Measurements from ENCODE around the gene CENPE.
A peak's percentile ranks its signal among the peaks of the same experiment; 100 is the strongest.
"Not testable (repeated sequence)": the region's sequence is repeated elsewhere in the genome, so short reads cannot be mapped to it uniquely, and the experiment has no call there.

The CENPE gene, protein sequence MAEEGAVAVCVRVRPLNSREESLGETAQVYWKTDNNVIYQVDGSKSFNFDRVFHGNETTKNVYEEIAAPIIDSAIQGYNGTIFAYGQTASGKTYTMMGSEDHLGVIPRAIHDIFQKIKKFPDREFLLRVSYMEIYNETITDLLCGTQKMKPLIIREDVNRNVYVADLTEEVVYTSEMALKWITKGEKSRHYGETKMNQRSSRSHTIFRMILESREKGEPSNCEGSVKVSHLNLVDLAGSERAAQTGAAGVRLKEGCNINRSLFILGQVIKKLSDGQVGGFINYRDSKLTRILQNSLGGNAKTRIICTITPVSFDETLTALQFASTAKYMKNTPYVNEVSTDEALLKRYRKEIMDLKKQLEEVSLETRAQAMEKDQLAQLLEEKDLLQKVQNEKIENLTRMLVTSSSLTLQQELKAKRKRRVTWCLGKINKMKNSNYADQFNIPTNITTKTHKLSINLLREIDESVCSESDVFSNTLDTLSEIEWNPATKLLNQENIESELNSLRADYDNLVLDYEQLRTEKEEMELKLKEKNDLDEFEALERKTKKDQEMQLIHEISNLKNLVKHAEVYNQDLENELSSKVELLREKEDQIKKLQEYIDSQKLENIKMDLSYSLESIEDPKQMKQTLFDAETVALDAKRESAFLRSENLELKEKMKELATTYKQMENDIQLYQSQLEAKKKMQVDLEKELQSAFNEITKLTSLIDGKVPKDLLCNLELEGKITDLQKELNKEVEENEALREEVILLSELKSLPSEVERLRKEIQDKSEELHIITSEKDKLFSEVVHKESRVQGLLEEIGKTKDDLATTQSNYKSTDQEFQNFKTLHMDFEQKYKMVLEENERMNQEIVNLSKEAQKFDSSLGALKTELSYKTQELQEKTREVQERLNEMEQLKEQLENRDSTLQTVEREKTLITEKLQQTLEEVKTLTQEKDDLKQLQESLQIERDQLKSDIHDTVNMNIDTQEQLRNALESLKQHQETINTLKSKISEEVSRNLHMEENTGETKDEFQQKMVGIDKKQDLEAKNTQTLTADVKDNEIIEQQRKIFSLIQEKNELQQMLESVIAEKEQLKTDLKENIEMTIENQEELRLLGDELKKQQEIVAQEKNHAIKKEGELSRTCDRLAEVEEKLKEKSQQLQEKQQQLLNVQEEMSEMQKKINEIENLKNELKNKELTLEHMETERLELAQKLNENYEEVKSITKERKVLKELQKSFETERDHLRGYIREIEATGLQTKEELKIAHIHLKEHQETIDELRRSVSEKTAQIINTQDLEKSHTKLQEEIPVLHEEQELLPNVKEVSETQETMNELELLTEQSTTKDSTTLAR (N-terminal part only)

DNA sequence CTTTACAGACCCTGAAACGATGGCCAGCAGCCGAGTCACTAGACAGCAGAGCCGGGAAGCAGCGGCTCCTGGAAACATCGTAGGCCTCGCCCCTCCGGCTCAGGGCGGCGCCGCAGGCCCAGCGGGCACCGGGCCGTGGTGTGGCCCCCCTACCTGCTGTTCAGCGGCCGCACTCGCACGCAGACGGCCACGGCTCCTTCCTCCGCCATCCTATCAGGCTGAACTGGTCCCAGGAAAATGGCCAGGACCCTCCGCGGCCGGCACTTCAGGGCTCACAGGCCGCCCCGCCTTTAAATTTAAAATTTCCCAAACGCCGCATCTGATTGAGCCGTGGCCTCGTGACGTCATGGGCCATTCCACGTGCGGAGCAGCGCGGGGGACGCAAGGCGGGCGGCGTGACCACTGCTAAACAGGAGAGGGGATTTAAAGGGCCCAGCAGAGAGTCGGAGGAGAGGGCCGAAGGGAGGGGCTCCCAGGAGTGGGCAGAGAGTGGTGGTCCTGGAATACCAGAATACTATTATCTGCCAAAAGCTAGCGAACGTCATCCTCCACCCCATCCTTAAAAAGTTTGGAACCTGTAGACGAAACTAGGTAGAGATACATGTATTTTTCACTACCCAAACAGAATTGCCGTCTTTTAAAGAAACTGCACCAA, at the start of gene CENPE:
Gene CENPE (minus strand): TSS at position 233 of the 655 bp plus-strand sequence. CDS start 24 bp downstream, at position 209.
- peak; percentile 77 for DNase-seq (ENCODE audit: low read depth)

DNA sequence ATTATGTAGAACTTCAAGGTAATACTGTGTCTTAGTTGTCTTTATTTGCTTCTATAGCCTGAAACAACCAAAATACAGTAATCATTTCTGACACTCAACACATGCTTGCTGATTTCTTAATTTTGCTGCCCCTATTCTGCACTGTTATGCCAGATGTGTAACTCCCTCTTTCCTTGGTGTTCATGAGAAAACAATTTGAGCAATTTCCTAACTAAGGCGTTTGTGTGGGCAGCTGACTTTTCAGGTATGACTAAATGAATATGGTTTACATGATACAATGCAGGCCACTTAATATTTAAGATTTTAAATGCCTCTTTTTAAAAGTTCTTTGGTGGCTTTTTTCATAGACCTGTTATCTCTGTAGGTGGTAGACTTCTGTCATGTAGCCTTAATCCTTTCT, 46.1 kb upstream of the CENPE start:
- no peak for DNase-seq (ENCODE audit: low read depth)

GRCh38 chr4:103230938-103231337, 32.8 kb upstream of the CENPE start:
- not testable (repeated sequence) for DNase-seq (ENCODE audit: low read depth)

DNA sequence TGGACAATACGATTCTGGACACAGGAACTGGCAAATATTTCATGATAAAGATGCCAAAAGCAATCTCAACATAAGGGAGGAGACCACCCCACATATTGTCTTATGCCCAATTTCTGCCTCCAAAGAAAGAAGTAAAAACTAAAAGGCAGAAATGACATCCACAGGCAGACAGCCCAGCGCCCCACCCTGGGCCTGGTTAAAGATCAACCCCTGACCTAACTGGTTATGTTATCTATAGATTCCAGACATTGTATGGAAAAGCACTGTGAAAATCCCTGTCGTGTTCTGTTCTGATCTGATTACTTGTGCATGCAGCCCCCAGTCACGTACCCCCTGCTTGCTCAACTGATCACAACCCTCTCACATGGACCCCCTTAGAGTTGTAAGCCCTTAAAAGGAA, 25.4 kb upstream of the CENPE start:
- DNase-seq (ENCODE audit: low read depth): not testable (repeated sequence)

GRCh38 chr4:103207673-103208072, 9.5 kb upstream of the CENPE start:
- DNase-seq (ENCODE audit: low read depth): no peak

DNA sequence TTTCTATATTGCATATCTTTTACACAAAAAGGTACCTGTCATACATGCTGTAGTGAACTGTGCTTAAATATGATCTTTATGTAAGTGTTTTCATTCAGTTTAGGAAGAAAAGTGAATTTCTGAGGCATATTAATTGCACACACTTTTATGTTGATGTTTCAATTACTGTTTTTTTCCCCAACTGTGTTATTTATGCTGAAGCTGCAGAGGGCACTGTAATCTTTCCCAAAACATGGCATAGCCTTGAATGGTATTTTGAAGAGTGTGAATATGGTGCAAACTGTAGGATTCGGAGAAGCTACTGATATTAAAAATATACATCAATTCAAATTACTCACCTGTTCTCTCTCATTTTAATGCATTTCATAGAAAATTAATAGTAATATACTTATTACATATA, 6.0 kb upstream of the CENPE start:
- DNase-seq (ENCODE audit: low read depth): no peak

DNA sequence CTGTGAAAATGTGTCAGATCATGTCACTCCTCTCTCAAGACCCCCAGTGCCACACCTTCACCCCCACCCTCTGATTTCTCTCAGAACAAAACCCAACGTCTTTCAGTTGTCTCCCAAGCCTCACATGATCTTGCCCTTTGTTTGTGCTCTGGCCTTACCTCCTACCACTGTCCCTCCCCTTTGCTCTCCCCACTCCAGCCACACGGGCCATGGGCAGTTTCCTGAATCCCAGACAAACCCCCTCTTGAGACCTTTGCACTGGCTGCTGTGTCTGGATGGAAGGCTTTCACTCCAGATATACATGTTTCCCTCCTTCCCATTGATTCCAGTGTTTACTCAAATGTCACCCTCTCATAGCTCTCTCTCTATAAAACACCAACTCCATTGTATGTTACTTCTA, 3.6 kb upstream of the CENPE start:
- DNase-seq (ENCODE audit: low read depth): no peak

DNA sequence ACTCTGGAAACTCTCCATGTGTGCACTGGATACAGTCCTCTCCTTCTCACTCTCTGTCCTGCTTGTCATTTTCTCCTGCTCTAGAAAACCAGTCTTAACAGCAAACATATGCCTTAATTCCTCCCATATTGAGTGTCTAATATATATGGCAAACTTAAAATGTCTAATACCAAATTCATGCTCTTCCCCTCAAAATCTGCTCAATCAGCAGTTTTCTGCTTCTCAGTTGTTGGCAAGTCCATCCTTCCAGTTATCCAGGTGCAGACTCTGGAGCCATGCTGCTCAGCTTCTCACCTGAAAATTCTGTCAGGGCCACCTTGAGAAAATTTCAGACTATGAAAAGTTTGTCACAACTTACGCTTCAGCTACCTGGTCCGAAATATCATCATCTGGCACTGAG, 3.1 kb upstream of the CENPE start:
- no peak for DNase-seq (ENCODE audit: low read depth)

GRCh38 chr4:103199009-103199408, 866 bp upstream of the CENPE start:
- DNase-seq (ENCODE audit: low read depth): no peak

DNA sequence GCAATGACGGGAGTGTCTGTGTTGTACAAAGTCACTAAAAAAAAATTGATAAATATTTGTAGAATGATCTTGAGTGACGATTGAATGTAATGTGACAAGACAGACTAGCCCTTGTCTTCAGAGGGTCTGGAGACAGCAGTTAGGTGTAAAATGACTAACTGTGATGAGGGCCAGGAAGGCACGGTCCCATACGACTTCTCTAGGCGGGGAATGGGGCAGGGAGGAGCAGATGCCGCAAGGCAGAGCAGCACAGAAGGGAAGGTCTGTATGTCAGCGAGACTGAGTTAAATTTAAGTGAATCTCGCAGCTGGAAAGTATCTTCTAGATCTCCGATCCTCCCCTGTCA, 405 bp downstream of the CENPE start:
- no peak for DNase-seq (ENCODE audit: low read depth)

GRCh38 chr4:103193457-103193856, 4.7 kb downstream of the CENPE start:
- DNase-seq (ENCODE audit: low read depth): no peak

- DNase-seq (ENCODE audit: low read depth): no peak
Observed at GRCh38 chr4:103171006-103171405, 27.1 kb downstream of the CENPE start.

DNA sequence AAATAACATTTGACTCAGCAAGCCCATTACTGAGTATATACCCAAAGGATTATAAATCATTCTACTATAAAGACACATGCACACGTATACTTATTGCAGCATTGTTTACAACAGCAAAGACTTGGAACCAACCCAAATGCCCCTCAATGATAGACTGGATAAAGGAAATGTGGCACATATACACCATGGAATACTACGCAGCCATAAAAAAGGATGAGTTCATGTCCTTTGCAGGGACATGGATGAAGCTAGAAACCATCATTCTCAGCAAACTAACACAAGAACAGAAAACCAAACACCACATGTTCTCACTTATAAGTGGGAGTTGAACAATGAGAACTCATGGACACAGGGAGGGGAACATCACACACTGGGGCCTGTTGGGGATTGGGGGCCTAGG, 28.4 kb downstream of the CENPE start:
- not testable (repeated sequence) for DNase-seq (ENCODE audit: low read depth)

DNA sequence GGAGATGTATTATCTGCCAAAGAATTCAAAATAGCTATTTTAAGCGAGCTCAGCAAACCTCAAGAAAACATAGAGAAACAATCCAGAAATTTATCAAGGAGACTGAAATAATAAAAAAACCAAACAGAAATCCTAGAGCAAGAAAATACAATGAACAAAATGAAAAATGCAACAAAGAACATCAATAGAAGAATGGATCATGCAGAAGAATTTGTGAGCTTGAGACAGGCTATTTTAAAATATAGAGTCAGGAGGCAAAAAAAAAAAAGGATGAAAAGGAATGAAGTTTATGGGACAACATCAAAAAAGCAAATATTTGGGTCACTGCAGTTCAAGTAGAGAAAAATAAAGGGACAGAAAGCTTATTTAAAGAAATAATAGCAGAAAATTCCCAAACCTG, 29.1 kb downstream of the CENPE start:
- no peak for DNase-seq (ENCODE audit: low read depth)

DNA sequence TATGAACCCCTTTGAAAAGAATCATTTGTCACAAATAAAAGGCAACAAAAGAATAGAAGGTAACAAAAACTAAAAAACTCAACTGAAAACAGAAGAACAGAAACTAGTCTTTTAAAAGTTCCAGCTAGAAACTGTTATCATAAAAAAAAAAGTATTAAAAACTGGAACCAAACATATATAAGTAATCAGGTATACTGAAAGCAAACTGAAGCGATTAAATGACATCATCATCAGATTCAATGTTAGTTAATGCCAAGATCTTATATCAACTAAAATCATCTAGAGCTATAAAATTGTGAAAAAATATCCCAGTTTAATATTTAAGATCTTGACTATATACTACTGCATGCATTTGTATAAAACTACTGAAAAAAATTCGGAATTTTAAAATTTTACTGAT, 36.0 kb downstream of the CENPE start:
- DNase-seq (ENCODE audit: low read depth): no peak

DNA sequence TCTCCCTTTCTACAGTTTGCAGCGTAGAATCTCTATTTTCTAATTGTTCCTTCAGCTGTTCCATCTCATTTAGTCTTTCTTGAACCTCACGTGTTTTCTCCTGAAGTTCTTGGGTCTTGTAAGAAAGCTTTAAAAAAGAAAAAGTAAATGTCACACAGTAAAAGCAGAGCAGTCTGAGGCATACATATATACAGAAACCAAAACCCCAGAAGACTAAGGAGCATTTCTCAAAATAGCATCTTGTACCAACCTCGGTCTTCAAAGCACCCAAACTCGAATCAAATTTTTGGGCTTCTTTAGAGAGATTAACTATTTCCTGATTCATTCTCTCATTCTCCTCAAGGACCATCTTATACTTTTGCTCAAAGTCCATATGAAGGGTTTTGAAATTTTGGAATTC, 39.4 kb downstream of the CENPE start:
- no peak for DNase-seq (ENCODE audit: low read depth)

GRCh38 chr4:103156106-103156505, 42.0 kb downstream of the CENPE start:
- DNase-seq (ENCODE audit: low read depth): no peak

- DNase-seq (ENCODE audit: low read depth): no peak
Observed at GRCh38 chr4:103152381-103152780, 45.8 kb downstream of the CENPE start.

- DNase-seq (ENCODE audit: low read depth): peak; percentile 8
Observed at GRCh38 chr4:103150677-103151076, 47.5 kb downstream of the CENPE start.

GRCh38 chr4:103144926-103145325, 53.2 kb downstream of the CENPE start:
- no peak for DNase-seq (ENCODE audit: low read depth)

DNA sequence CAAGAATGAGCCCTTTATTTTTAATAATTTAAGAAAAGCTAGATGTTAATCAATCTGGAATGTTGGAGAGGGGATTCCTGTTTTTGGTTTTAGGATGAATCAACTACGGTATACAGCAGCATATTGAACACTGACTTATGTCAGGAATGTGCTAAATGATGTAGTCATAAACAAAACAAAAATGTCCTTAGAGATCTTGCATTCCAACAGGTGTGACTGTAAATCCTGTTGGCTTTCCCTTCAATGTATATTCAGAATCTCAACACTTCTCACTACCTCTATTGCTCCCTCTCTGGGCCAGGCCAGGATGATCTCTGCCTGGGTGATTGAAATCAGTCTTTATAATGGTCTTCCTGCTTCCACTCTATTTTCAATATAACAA, 60.7 kb downstream of the CENPE start:
- DNase-seq (ENCODE audit: low read depth): no peak
